ENCODE data around the gene APP.
"Not testable (repeated sequence)": the region's sequence is repeated elsewhere in the genome, so short reads cannot be mapped to it uniquely, and the experiment has no call there.

The APP gene

DNA sequence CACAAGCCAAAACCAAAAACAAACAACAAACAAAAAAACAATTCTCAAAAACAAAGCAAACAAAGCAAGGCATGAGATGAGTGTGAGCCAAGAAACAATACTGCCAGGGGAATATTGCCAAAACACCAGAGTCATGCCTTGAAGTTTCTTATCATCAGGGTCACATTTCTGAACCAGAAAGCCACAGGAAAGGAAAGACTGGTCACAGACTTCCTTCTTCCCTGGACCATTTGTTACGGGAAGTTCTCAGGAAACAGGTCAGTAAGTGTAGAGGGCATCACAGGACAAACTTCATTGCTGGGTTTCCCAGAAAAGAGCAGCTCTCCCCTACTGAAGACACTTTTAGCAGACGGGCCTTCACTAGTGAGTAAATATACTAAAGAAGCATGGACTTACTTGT, 244.6 kb downstream of the APP start:
- TF ChIP-seq GLIS3 (CRISPR knock-in tag; IDR thresholded peaks at IDR 0.05) (no peak), ARNTL (CRISPR knock-in tag; IDR thresholded peaks at IDR 0.05; ENCODE audit: borderline replicate concordance, low read depth) (no peak)
- TF ChIP-seq, protein P1, sequence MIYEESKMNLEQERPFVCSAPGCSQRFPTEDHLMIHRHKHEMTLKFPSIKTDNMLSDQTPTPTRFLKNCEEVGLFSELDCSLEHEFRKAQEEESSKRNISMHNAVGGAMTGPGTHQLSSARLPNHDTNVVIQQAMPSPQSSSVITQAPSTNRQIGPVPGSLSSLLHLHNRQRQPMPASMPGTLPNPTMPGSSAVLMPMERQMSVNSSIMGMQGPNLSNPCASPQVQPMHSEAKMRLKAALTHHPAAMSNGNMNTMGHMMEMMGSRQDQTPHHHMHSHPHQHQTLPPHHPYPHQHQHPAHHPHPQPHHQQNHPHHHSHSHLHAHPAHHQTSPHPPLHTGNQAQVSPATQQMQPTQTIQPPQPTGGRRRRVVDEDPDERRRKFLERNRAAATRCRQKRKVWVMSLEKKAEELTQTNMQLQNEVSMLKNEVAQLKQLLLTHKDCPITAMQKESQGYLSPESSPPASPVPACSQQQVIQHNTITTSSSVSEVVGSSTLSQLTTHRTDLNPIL (CRISPR knock-in tag; IDR thresholded peaks at IDR 0.05; ENCODE audit: low read depth), result no peak
- ATAC-seq, result no peak

DNA sequence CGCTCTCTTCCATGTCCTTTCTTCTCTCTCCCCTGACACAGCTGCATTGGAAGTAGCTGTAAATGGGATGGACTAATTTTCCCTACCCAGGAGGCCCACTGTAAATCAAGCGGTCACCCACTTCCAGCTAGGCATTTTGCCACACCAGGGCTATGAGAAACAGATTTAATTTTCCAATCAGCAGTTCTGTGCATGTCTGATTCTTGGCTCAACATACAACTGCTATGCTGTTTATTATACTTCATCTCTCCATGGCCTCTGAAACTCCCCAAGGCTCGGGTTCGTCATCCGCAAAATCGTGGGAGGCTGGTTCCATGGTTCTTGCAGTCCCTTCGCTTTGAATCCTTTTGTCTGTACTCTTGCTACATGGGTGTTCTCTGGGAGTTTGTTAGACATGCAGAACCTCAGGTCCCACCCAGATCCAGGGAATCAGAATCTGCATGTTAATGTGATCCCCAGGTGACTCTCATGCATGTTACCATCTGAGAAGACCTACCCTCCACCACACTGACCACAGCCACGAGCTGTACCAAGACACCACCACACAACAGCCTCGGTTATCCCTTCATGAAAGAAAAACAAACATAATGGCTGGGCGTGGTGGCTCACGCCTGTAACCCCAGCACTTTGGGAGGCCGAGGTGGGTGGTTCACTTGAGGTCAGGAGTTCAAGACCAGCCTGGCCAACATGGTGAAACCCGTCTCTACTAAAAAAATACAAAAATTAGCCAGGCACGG, 245.3 kb downstream of the APP start:
- TF ChIP-seq CSRNP3 (CRISPR knock-in tag; IDR thresholded peaks at IDR 0.05), result no peak
- no peak for TF ChIP-seq TCF4 (CRISPR knock-in tag; IDR thresholded peaks at IDR 0.05; ENCODE audit: borderline replicate concordance)
- no peak for TF ChIP-seq TOX (CRISPR knock-in tag; IDR thresholded peaks at IDR 0.05; ENCODE audit: borderline replicate concordance)
- no peak for TF ChIP-seq ZNF70 (CRISPR knock-in tag; IDR thresholded peaks at IDR 0.05)
- no peak for TF ChIP-seq ZFP30 (CRISPR knock-in tag; IDR thresholded peaks at IDR 0.05)
- no peak for TF ChIP-seq GLIS3 (CRISPR knock-in tag; IDR thresholded peaks at IDR 0.05)
- no peak for TF ChIP-seq ZNF565 (CRISPR knock-in tag; conservative IDR thresholded peaks at IDR 0.05; ENCODE audit: low read depth)
- TF ChIP-seq ISL1 (CRISPR knock-in tag; IDR thresholded peaks at IDR 0.05), result no peak
- no peak for TF ChIP-seq ARNTL (CRISPR knock-in tag; IDR thresholded peaks at IDR 0.05; ENCODE audit: borderline replicate concordance, low read depth)
- no peak for TF ChIP-seq SNAI2 (CRISPR knock-in tag; IDR thresholded peaks at IDR 0.05)
- no peak for TF ChIP-seq PATZ1 (CRISPR knock-in tag; IDR thresholded peaks at IDR 0.05; ENCODE audit: borderline replicate concordance)
- no peak for TF ChIP-seq PPARA (CRISPR knock-in tag; IDR thresholded peaks at IDR 0.05; ENCODE audit: borderline replicate concordance)
- TF ChIP-seq, protein P2, sequence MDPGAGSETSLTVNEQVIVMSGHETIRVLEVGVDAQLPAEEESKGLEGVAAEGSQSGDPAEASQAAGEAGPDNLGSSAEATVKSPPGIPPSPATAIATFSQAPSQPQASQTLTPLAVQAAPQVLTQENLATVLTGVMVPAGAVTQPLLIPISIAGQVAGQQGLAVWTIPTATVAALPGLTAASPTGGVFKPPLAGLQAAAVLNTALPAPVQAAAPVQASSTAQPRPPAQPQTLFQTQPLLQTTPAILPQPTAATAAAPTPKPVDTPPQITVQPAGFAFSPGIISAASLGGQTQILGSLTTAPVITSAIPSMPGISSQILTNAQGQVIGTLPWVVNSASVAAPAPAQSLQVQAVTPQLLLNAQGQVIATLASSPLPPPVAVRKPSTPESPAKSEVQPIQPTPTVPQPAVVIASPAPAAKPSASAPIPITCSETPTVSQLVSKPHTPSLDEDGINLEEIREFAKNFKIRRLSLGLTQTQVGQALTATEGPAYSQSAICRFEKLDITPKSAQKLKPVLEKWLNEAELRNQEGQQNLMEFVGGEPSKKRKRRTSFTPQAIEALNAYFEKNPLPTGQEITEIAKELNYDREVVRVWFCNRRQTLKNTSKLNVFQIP (CRISPR knock-in tag; IDR thresholded peaks at IDR 0.05; ENCODE audit: borderline replicate concordance, low read depth), result no peak
- no peak for TF ChIP-seq ZNF8 (CRISPR knock-in tag; IDR thresholded peaks at IDR 0.05)
- TF ChIP-seq, protein P3, sequence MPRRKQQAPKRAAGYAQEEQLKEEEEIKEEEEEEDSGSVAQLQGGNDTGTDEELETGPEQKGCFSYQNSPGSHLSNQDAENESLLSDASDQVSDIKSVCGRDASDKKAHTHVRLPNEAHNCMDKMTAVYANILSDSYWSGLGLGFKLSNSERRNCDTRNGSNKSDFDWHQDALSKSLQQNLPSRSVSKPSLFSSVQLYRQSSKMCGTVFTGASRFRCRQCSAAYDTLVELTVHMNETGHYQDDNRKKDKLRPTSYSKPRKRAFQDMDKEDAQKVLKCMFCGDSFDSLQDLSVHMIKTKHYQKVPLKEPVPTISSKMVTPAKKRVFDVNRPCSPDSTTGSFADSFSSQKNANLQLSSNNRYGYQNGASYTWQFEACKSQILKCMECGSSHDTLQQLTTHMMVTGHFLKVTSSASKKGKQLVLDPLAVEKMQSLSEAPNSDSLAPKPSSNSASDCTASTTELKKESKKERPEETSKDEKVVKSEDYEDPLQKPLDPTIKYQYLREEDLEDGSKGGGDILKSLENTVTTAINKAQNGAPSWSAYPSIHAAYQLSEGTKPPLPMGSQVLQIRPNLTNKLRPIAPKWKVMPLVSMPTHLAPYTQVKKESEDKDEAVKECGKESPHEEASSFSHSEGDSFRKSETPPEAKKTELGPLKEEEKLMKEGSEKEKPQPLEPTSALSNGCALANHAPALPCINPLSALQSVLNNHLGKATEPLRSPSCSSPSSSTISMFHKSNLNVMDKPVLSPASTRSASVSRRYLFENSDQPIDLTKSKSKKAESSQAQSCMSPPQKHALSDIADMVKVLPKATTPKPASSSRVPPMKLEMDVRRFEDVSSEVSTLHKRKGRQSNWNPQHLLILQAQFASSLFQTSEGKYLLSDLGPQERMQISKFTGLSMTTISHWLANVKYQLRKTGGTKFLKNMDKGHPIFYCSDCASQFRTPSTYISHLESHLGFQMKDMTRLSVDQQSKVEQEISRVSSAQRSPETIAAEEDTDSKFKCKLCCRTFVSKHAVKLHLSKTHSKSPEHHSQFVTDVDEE (CRISPR knock-in tag; IDR thresholded peaks at IDR 0.05), result no peak
- no peak for TF ChIP-seq BACH2 (CRISPR knock-in tag; IDR thresholded peaks at IDR 0.05; ENCODE audit: borderline replicate concordance)
- ATAC-seq, result no peak

- not testable (repeated sequence) for ATAC-seq
Measured at GRCh38 chr21:25918152-25918551, 252.4 kb downstream of the APP start.

GRCh38 chr21:25916226-25916625, 254.3 kb downstream of the APP start:
- ATAC-seq, result no peak
- no peak for TF ChIP-seq ZNF8 (CRISPR knock-in tag; IDR thresholded peaks at IDR 0.05)
- TF ChIP-seq PATZ1 (CRISPR knock-in tag; IDR thresholded peaks at IDR 0.05; ENCODE audit: borderline replicate concordance), result no peak
- TF ChIP-seq, protein P2 (CRISPR knock-in tag; IDR thresholded peaks at IDR 0.05; ENCODE audit: borderline replicate concordance, low read depth), result no peak
- TF ChIP-seq GLIS3 (CRISPR knock-in tag; IDR thresholded peaks at IDR 0.05), result no peak
- TF ChIP-seq ISL1 (CRISPR knock-in tag; IDR thresholded peaks at IDR 0.05), result no peak
- no peak for TF ChIP-seq ZFP3 (CRISPR knock-in tag; IDR thresholded peaks at IDR 0.05)
- TF ChIP-seq ZFP30 (CRISPR knock-in tag; IDR thresholded peaks at IDR 0.05), result no peak
- TF ChIP-seq OSR1 (CRISPR knock-in tag; IDR thresholded peaks at IDR 0.05), result no peak
- no peak for TF ChIP-seq PPARA (CRISPR knock-in tag; IDR thresholded peaks at IDR 0.05; ENCODE audit: borderline replicate concordance)
- TF ChIP-seq CSRNP3 (CRISPR knock-in tag; IDR thresholded peaks at IDR 0.05), result no peak
- no peak for TF ChIP-seq ESRRG (CRISPR knock-in tag; IDR thresholded peaks at IDR 0.05)
- TF ChIP-seq ZNF565 (CRISPR knock-in tag; conservative IDR thresholded peaks at IDR 0.05; ENCODE audit: low read depth), result no peak
